Osteocyte (in vitro differentiated cells): ENCODE measurements around the gene PCSK2. TPM values are rescaled to one million over a fixed set of nuclear protein-coding genes. Genes with fewer than 3 reads are reported as not detected.
A peak's percentile ranks its signal among the peaks of the same experiment; 100 is the strongest.

Source experiments
- DNase-seq: peaks from one replicate; pipeline ENCODE4 v3.0.0; 2021; ENCODE audit warnings: mixed read lengths; ENCODE audit not compliant: unreplicated experiment; ENCODE audit errors: extremely low spot score
- H3K27ac Mint-ChIP-seq: one replicate; pipeline ENCODE4 v1.8.0; 2021; ENCODE audit warnings: mild to moderate bottlenecking, mixed read lengths; ENCODE audit not compliant: unreplicated experiment
- H3K27me3 Mint-ChIP-seq: one replicate; pipeline ENCODE4 v1.8.0; 2021; ENCODE audit warnings: mixed read lengths; ENCODE audit not compliant: unreplicated experiment
- H3K36me3 Mint-ChIP-seq: one replicate; pipeline ENCODE4 v1.8.0; 2021; ENCODE audit warnings: mixed read lengths; ENCODE audit not compliant: unreplicated experiment
- H3K4me1 Mint-ChIP-seq: one replicate; pipeline ENCODE4 v1.8.0; 2021; ENCODE audit warnings: mixed read lengths; ENCODE audit not compliant: unreplicated experiment
- H3K4me3 Mint-ChIP-seq: one replicate; pipeline ENCODE4 v1.8.0; 2021; ENCODE audit warnings: mild to moderate bottlenecking, moderate library complexity, mixed read lengths; ENCODE audit not compliant: unreplicated experiment
- H3K9me3 Mint-ChIP-seq: one replicate; pipeline ENCODE4 v1.8.0; 2021; ENCODE audit warnings: mixed read lengths; ENCODE audit not compliant: unreplicated experiment
- CTCF ChIP-seq: fragments of 200-600 bp; sonication (generic); IDR thresholded peaks from 2 replicates; pipeline ENCODE4 v1.5.0; 2021; ENCODE audit warnings: antibody characterized with exemption, mild to moderate bottlenecking, moderate library complexity
- total RNA-seq: library from RNA; stranded (reverse); gene quantifications from 2 replicates; pipeline ENCODE4 v1.2.1, GENCODE V29; 2021

PCSK2 gene
- total RNA-seq, 1 donor from 2014 or later: not detected

GRCh38 chr20:17452441-17452840, 225.6 kb downstream of the PCSK2 start:
- Mint-ChIP-seq H3K36me3 (no peaks in the 10 kb centered on the region), H3K4me1 (no peaks in the 10 kb centered on the region)
- DNase-seq: no peak

GRCh38 chr20:17453592-17453991, 226.8 kb downstream of the PCSK2 start:
- DNase-seq: no peak
- Mint-ChIP-seq H3K9me3 (no peaks in the 10 kb centered on the region), H3K36me3 (no peaks in the 10 kb centered on the region), H3K27me3 (peaks cover 47% of the 10 kb centered on the region), H3K4me1 (no peaks in the 10 kb centered on the region), H3K4me3 (no peak overlapping the region), H3K27ac (no peak overlapping the region)
- no peak for TF ChIP-seq CTCF

More at GRCh38 chr20:17452441-17452840, 225.6 kb downstream of the PCSK2 start:
- no peak overlapping the region for H3K27ac Mint-ChIP-seq
- TF ChIP-seq CTCF: no peak
- peaks cover 44% of the 10 kb centered on the region for H3K27me3 Mint-ChIP-seq
- H3K9me3 Mint-ChIP-seq: no peaks in the 10 kb centered on the region
- H3K4me3 Mint-ChIP-seq: no peak overlapping the region

GRCh38 chr20:17456279-17456678, 229.4 kb downstream of the PCSK2 start:
- Mint-ChIP-seq H3K27me3 (peaks cover 49% of the 10 kb centered on the region), H3K4me3 (no peak overlapping the region), H3K27ac (no peak overlapping the region), H3K4me1 (no peaks in the 10 kb centered on the region), H3K9me3 (peaks cover 5% of the 10 kb centered on the region), H3K36me3 (no peaks in the 10 kb centered on the region)
- TF ChIP-seq CTCF: no peak
- peak; percentile 23 for DNase-seq

- peak; percentile 30 for DNase-seq
- no peaks in the 10 kb centered on the region for H3K36me3 Mint-ChIP-seq
- H3K27ac Mint-ChIP-seq: no peak overlapping the region
- peaks cover 50% of the 10 kb centered on the region for H3K27me3 Mint-ChIP-seq
- no peak overlapping the region for H3K4me3 Mint-ChIP-seq
- peaks cover 5% of the 10 kb centered on the region for H3K9me3 Mint-ChIP-seq
- no peak for TF ChIP-seq CTCF
- no peaks in the 10 kb centered on the region for H3K4me1 Mint-ChIP-seq
Measured at GRCh38 chr20:17457079-17457478, 230.2 kb downstream of the PCSK2 start.

GRCh38 chr20:17457588-17458190, 230.8 kb downstream of the PCSK2 start:
- H3K4me3 Mint-ChIP-seq: no peak overlapping the region

More at GRCh38 chr20:17457588-17458190, 230.8 kb downstream of the PCSK2 start:
- no peak overlapping the region for H3K27ac Mint-ChIP-seq
- DNase-seq: peak; percentile 36
- H3K36me3 Mint-ChIP-seq: no peaks in the 10 kb centered on the region
- no peaks in the 10 kb centered on the region for H3K4me1 Mint-ChIP-seq
- H3K9me3 Mint-ChIP-seq: peaks cover 5% of the 10 kb centered on the region
- TF ChIP-seq CTCF: no peak
- H3K27me3 Mint-ChIP-seq: peaks cover 48% of the 10 kb centered on the region
